ENCODE results near the gene ACVR2A.
A peak's percentile ranks its signal among the peaks of the same experiment; 100 is the strongest.

Gene ACVR2A

GRCh38 chr2:147845411-147845971 is 662 bp downstream of the ACVR2A start:
- no peaks in the 10 kb centered on the region for H3K9me3 Mint-ChIP-seq
- peak overlapping the region; percentile 85 for H3K27ac Mint-ChIP-seq
- H3K4me1 Mint-ChIP-seq: peaks cover 20% of the 10 kb centered on the region
- ATAC-seq (ENCODE audit: low read depth) (peak; percentile 37), DNase-seq (ENCODE audit: low spot score in 2 of 2) (peak; percentile 16 to 25)
- peaks cover 25% of the 10 kb centered on the region for H3K27me3 Mint-ChIP-seq
- no peaks in the 10 kb centered on the region for H3K36me3 Mint-ChIP-seq
- H3K4me3 Mint-ChIP-seq: peak overlapping the region; percentile 95

- H3K36me3 Mint-ChIP-seq: no peaks in the 10 kb centered on the region
- no peaks in the 10 kb centered on the region for H3K9me3 Mint-ChIP-seq
- H3K4me1 Mint-ChIP-seq: peaks cover 20% of the 10 kb centered on the region
- H3K27ac Mint-ChIP-seq: no peak overlapping the region
- H3K4me3 Mint-ChIP-seq: peak overlapping the region; percentile 43
- no peak for ATAC-seq (ENCODE audit: low read depth)
- DNase-seq (ENCODE audit: low spot score in 2 of 2): no peak
- peaks cover 24% of the 10 kb centered on the region for H3K27me3 Mint-ChIP-seq
These were observed 1.7 kb downstream of the ACVR2A start for GRCh38 chr2:147846412-147847081.

GRCh38 chr2:147847746-147848391 is 3.0 kb downstream of the ACVR2A start:
- H3K9me3 Mint-ChIP-seq: no peaks in the 10 kb centered on the region
- ATAC-seq (ENCODE audit: low read depth): no peak
- no peaks in the 10 kb centered on the region for H3K36me3 Mint-ChIP-seq
- no peak overlapping the region for H3K4me3 Mint-ChIP-seq
- peaks cover 20% of the 10 kb centered on the region for H3K4me1 Mint-ChIP-seq
- no peak overlapping the region for H3K27ac Mint-ChIP-seq
- no peak for DNase-seq (ENCODE audit: low spot score in 2 of 2)
- H3K27me3 Mint-ChIP-seq: peaks cover 29% of the 10 kb centered on the region

GRCh38 chr2:147850838-147851237 is 6.0 kb downstream of the ACVR2A start:
- Mint-ChIP-seq H3K9me3 (no peaks in the 10 kb centered on the region), H3K27me3 (peaks cover 25% of the 10 kb centered on the region), H3K27ac (no peak overlapping the region), H3K36me3 (no peaks in the 10 kb centered on the region), H3K4me3 (no peak overlapping the region), H3K4me1 (peaks cover 8% of the 10 kb centered on the region)
- no peak for ATAC-seq (ENCODE audit: low read depth)
- no peak for DNase-seq (ENCODE audit: low spot score in 2 of 2)

- H3K9me3 Mint-ChIP-seq: no peaks in the 10 kb centered on the region
- no peak overlapping the region for H3K4me3 Mint-ChIP-seq
- H3K4me1 Mint-ChIP-seq: peaks cover 4% of the 10 kb centered on the region
- ATAC-seq (ENCODE audit: low read depth): no peak
- no peaks in the 10 kb centered on the region for H3K36me3 Mint-ChIP-seq
- H3K27me3 Mint-ChIP-seq: peaks cover 22% of the 10 kb centered on the region
- no peak for DNase-seq (ENCODE audit: low spot score in 2 of 2)
- no peak overlapping the region for H3K27ac Mint-ChIP-seq
These were observed 6.6 kb downstream of the ACVR2A start for GRCh38 chr2:147851244-147851930.

- Mint-ChIP-seq H3K27me3 (peaks cover 11% of the 10 kb centered on the region), H3K36me3 (no peaks in the 10 kb centered on the region), H3K4me1 (no peaks in the 10 kb centered on the region), H3K9me3 (no peaks in the 10 kb centered on the region), H3K4me3 (no peak overlapping the region), H3K27ac (no peak overlapping the region)
- no peak for ATAC-seq (ENCODE audit: low read depth)
- DNase-seq (ENCODE audit: low spot score in 2 of 2): no peak
These were observed 9.8 kb downstream of the ACVR2A start for GRCh38 chr2:147854557-147855134.

- no peak for ATAC-seq (ENCODE audit: low read depth)
- no peak overlapping the region for H3K4me3 Mint-ChIP-seq
- peaks cover 9% of the 10 kb centered on the region for H3K27me3 Mint-ChIP-seq
- H3K27ac Mint-ChIP-seq: no peak overlapping the region
- no peak for DNase-seq (ENCODE audit: low spot score in 2 of 2)
- H3K4me1 Mint-ChIP-seq: peaks cover 5% of the 10 kb centered on the region
- no peaks in the 10 kb centered on the region for H3K9me3 Mint-ChIP-seq
- no peaks in the 10 kb centered on the region for H3K36me3 Mint-ChIP-seq
These were observed 10.5 kb downstream of the ACVR2A start for GRCh38 chr2:147855316-147855715.

GRCh38 chr2:147855977-147856376 is 11.1 kb downstream of the ACVR2A start:
- Mint-ChIP-seq H3K4me3 (no peak overlapping the region), H3K4me1 (peaks cover 5% of the 10 kb centered on the region), H3K27me3 (peaks cover 7% of the 10 kb centered on the region), H3K27ac (no peak overlapping the region), H3K36me3 (no peaks in the 10 kb centered on the region), H3K9me3 (no peaks in the 10 kb centered on the region)
- ATAC-seq (ENCODE audit: low read depth) (no peak), DNase-seq (ENCODE audit: low spot score in 2 of 2) (no peak)

- Mint-ChIP-seq H3K27me3 (no peaks in the 10 kb centered on the region), H3K4me3 (no peak overlapping the region), H3K4me1 (peaks cover 5% of the 10 kb centered on the region), H3K27ac (no peak overlapping the region), H3K36me3 (no peaks in the 10 kb centered on the region), H3K9me3 (no peaks in the 10 kb centered on the region)
- ATAC-seq (ENCODE audit: low read depth) (no peak), DNase-seq (ENCODE audit: low spot score in 2 of 2) (no peak)
These were observed 15.2 kb downstream of the ACVR2A start for GRCh38 chr2:147860009-147860408.

- Mint-ChIP-seq H3K36me3 (no peaks in the 10 kb centered on the region), H3K4me3 (no peak overlapping the region), H3K27ac (no peak overlapping the region), H3K27me3 (no peaks in the 10 kb centered on the region), H3K4me1 (peaks cover 5% of the 10 kb centered on the region), H3K9me3 (no peaks in the 10 kb centered on the region)
- DNase-seq (ENCODE audit: low spot score in 2 of 2) (no peak), ATAC-seq (ENCODE audit: low read depth) (no peak)
These were observed 18.2 kb downstream of the ACVR2A start for GRCh38 chr2:147862859-147863516.

- no peak for DNase-seq (ENCODE audit: low spot score in 2 of 2)
- Mint-ChIP-seq H3K4me3 (no peak overlapping the region), H3K36me3 (no peaks in the 10 kb centered on the region), H3K27me3 (no peaks in the 10 kb centered on the region), H3K4me1 (peaks cover 5% of the 10 kb centered on the region), H3K27ac (no peak overlapping the region), H3K9me3 (no peaks in the 10 kb centered on the region)
- ATAC-seq (ENCODE audit: low read depth): no peak
These were observed 19.0 kb downstream of the ACVR2A start for GRCh38 chr2:147863835-147864234.

- H3K27ac Mint-ChIP-seq: no peak overlapping the region
- H3K4me3 Mint-ChIP-seq: no peak overlapping the region
- no peaks in the 10 kb centered on the region for H3K9me3 Mint-ChIP-seq
- ATAC-seq (ENCODE audit: low read depth) (no peak), DNase-seq (ENCODE audit: low spot score in 2 of 2) (no peak)
- H3K27me3 Mint-ChIP-seq: peaks cover 2% of the 10 kb centered on the region
- H3K4me1 Mint-ChIP-seq: no peaks in the 10 kb centered on the region
- no peaks in the 10 kb centered on the region for H3K36me3 Mint-ChIP-seq
These were observed 20.7 kb downstream of the ACVR2A start for GRCh38 chr2:147865560-147865959.

- ATAC-seq (ENCODE audit: low read depth) (no peak), DNase-seq (ENCODE audit: low spot score in 2 of 2) (no peak)
- no peak overlapping the region for H3K27ac Mint-ChIP-seq
- H3K27me3 Mint-ChIP-seq: peaks cover 2% of the 10 kb centered on the region
- no peaks in the 10 kb centered on the region for H3K4me1 Mint-ChIP-seq
- H3K4me3 Mint-ChIP-seq: no peak overlapping the region
- H3K36me3 Mint-ChIP-seq: no peaks in the 10 kb centered on the region
- H3K9me3 Mint-ChIP-seq: no peaks in the 10 kb centered on the region
These were observed 22.2 kb downstream of the ACVR2A start for GRCh38 chr2:147867050-147867449.

Data from memory B cell (primary cell).